ENCODE results near the gene MYO5A. TPM values are rescaled to one million over a fixed set of nuclear protein-coding genes. Genes with fewer than 3 reads are reported as not detected.
A peak's percentile ranks its signal among the peaks of the same experiment; 100 is the strongest.

The MYO5A gene
- polyA plus RNA-seq, 1 of the 3 experiments (the other 2 are of a cell fraction) = 11.0 TPM

GRCh38 chr15:52558196-52558595 lies 29.5 kb upstream of the MYO5A start:
- TF ChIP-seq FOSL2 (IDR thresholded peaks at IDR 0.05; ENCODE audit: borderline replicate concordance, low read depth) (peak; percentile 51), RFX5 (IDR thresholded peaks at IDR 0.05; ENCODE audit: low read length) (no peak), TEAD4 (IDR thresholded peaks at IDR 0.05; ENCODE audit: borderline replicate concordance, insufficient read depth) (no peak)
- no peaks in the 10 kb centered on the region for H3K9me3 ChIP-seq
- DNase-seq = no peak
- H3K4me3 ChIP-seq (ENCODE audit: low read depth in 2 of 2, low read length in 1 of 2) = no peak overlapping the region
- H3K4me2 ChIP-seq = peak overlapping the region; percentile 2; the same call in 1 of the 2 replicates
- peaks cover 18% of the 10 kb centered on the region for H3F3A ChIP-seq (replicated peaks; ENCODE audit: insufficient read depth)
- H3K27ac ChIP-seq (ENCODE audit: low read depth in 2 of 2, low read length in 1 of 2) = peak overlapping the region; percentile 4 to 68; a peak in 2 of 4 replicates
- no peak overlapping the region for H3K9ac ChIP-seq
- ChIA-PET CTCF (interaction anchor here (1.6 kb wide), 1 partner anchor 105 kb away, joined by 3 read pairs; no protein-coding TSS in a partner anchor), POLR2A (no interaction called here)
- H3K4me1 ChIP-seq (ENCODE audit: control insufficient read depth in 1 of 2, insufficient read depth in 2 of 2, low read depth in 1 of 2, low read length in 1 of 2) = peaks cover 13 to 18% of the 10 kb centered on the region in 2 experiments; a peak in 3 of 4 replicates
- peaks cover 67% of the 10 kb centered on the region for H4K20me1 ChIP-seq (ENCODE audit: insufficient read depth)
- peaks cover 99% of the 10 kb centered on the region for H3K79me2 ChIP-seq (ENCODE audit: insufficient read depth)
- no peaks in the 10 kb centered on the region for H3K27me3 ChIP-seq (ENCODE audit: insufficient read depth)
- no peak overlapping the region for H2AFZ ChIP-seq (ENCODE audit: low read depth)
- no peaks in the 10 kb centered on the region for H3K9me2 ChIP-seq
- H3K36me3 ChIP-seq (replicated peaks in 1 of 2; ENCODE audit: control insufficient read depth in 1 of 2, insufficient read depth in 2 of 2, low read length in 1 of 2) = peaks cover 37 to 41% of the 10 kb centered on the region in 2 experiments
- 87% methylated on average over 5 of the region's 5 CpGs for WGBS (ENCODE audit: low lambda C conversion rate)

DNA sequence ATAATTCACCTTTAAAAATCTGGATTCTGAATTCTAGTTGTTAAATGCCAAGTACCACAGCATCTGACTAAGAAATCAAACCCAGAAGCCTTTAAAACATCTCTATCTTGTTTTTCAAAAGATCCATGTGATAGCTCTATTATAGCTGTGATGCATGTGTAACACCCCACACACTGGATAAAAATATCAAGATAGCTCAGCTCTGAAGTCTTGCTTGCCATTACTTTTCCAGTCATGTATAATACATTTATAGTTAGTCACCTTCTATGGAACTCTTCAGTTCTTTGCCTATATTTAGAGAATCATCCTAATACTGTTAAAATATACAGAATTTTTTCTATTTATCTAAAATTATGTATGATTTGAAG lies 28.6 kb upstream of the MYO5A start:
- H3K9me3 ChIP-seq = no peaks in the 10 kb centered on the region
- peaks cover 38 to 48% of the 10 kb centered on the region in 2 experiments for H3K36me3 ChIP-seq (replicated peaks in 1 of 2; ENCODE audit: control insufficient read depth in 1 of 2, insufficient read depth in 2 of 2, low read length in 1 of 2)
- TF ChIP-seq YY1 (IDR thresholded peaks at IDR 0.05; ENCODE audit: low read depth) (no peak), NFIC (IDR thresholded peaks at IDR 0.05; ENCODE audit: borderline replicate concordance) (no peak), FOSL2 (IDR thresholded peaks at IDR 0.05; ENCODE audit: borderline replicate concordance, low read depth) (no peak), TCF12 (IDR thresholded peaks at IDR 0.05) (no peak), IRF3 (IDR thresholded peaks at IDR 0.05; ENCODE audit: low read depth, low read length) (no peak), ELF1 (IDR thresholded peaks at IDR 0.05) (no peak), SIN3A (IDR thresholded peaks at IDR 0.05; ENCODE audit: borderline replicate concordance, low read depth, low read length) (no peak), TEAD4 (IDR thresholded peaks at IDR 0.05; ENCODE audit: borderline replicate concordance, insufficient read depth) (no peak), NRF1 (IDR thresholded peaks at IDR 0.05; ENCODE audit: low read depth, low read length) (no peak), RAD21 (IDR thresholded peaks at IDR 0.05; ENCODE audit: low read length) (no peak), GABPA (IDR thresholded peaks at IDR 0.05; ENCODE audit: low read depth) (no peak), RXRA (IDR thresholded peaks at IDR 0.05; ENCODE audit: borderline replicate concordance, low read depth) (no peak), FOXJ3 (CRISPR knock-in tag; IDR thresholded peaks at IDR 0.05) (no peak), RCOR1 (IDR thresholded peaks at IDR 0.05; ENCODE audit: low read length) (no peak)
- TF ChIP-seq, protein P1, sequence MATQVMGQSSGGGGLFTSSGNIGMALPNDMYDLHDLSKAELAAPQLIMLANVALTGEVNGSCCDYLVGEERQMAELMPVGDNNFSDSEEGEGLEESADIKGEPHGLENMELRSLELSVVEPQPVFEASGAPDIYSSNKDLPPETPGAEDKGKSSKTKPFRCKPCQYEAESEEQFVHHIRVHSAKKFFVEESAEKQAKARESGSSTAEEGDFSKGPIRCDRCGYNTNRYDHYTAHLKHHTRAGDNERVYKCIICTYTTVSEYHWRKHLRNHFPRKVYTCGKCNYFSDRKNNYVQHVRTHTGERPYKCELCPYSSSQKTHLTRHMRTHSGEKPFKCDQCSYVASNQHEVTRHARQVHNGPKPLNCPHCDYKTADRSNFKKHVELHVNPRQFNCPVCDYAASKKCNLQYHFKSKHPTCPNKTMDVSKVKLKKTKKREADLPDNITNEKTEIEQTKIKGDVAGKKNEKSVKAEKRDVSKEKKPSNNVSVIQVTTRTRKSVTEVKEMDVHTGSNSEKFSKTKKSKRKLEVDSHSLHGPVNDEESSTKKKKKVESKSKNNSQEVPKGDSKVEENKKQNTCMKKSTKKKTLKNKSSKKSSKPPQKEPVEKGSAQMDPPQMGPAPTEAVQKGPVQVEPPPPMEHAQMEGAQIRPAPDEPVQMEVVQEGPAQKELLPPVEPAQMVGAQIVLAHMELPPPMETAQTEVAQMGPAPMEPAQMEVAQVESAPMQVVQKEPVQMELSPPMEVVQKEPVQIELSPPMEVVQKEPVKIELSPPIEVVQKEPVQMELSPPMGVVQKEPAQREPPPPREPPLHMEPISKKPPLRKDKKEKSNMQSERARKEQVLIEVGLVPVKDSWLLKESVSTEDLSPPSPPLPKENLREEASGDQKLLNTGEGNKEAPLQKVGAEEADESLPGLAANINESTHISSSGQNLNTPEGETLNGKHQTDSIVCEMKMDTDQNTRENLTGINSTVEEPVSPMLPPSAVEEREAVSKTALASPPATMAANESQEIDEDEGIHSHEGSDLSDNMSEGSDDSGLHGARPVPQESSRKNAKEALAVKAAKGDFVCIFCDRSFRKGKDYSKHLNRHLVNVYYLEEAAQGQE (IDR thresholded peaks at IDR 0.05; ENCODE audit: low read depth, low read length) = no peak
- TF ChIP-seq, protein P2, sequence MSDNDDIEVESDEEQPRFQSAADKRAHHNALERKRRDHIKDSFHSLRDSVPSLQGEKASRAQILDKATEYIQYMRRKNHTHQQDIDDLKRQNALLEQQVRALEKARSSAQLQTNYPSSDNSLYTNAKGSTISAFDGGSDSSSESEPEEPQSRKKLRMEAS (IDR thresholded peaks at IDR 0.05; ENCODE audit: low read depth) = no peak
- TF ChIP-seq, protein P3, sequence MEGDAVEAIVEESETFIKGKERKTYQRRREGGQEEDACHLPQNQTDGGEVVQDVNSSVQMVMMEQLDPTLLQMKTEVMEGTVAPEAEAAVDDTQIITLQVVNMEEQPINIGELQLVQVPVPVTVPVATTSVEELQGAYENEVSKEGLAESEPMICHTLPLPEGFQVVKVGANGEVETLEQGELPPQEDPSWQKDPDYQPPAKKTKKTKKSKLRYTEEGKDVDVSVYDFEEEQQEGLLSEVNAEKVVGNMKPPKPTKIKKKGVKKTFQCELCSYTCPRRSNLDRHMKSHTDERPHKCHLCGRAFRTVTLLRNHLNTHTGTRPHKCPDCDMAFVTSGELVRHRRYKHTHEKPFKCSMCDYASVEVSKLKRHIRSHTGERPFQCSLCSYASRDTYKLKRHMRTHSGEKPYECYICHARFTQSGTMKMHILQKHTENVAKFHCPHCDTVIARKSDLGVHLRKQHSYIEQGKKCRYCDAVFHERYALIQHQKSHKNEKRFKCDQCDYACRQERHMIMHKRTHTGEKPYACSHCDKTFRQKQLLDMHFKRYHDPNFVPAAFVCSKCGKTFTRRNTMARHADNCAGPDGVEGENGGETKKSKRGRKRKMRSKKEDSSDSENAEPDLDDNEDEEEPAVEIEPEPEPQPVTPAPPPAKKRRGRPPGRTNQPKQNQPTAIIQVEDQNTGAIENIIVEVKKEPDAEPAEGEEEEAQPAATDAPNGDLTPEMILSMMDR (IDR thresholded peaks at IDR 0.05) = no peak
- no peak overlapping the region for H2AFZ ChIP-seq (ENCODE audit: low read depth)
- peaks cover 13 to 18% of the 10 kb centered on the region in 2 experiments; a peak in 3 of 4 replicates for H3K4me1 ChIP-seq (ENCODE audit: control insufficient read depth in 1 of 2, insufficient read depth in 2 of 2, low read depth in 1 of 2, low read length in 1 of 2)
- H3K27ac ChIP-seq (ENCODE audit: low read depth in 2 of 2, low read length in 1 of 2) = peak overlapping the region in 1 of 2 experiments; percentile 68; a peak in 1 of 4 replicates
- peaks cover 98% of the 10 kb centered on the region for H3K79me2 ChIP-seq (ENCODE audit: insufficient read depth)
- no peaks in the 10 kb centered on the region for H3K9me2 ChIP-seq
- H3K4me3 ChIP-seq (ENCODE audit: low read depth in 2 of 2, low read length in 1 of 2) = no peak overlapping the region
- DNase-seq = no peak
- H3K4me2 ChIP-seq = no peak overlapping the region
- H3F3A ChIP-seq (replicated peaks; ENCODE audit: insufficient read depth) = peaks cover 20% of the 10 kb centered on the region
- no peak overlapping the region for H3K9ac ChIP-seq
- H3K27me3 ChIP-seq (ENCODE audit: insufficient read depth) = no peaks in the 10 kb centered on the region
- ChIA-PET POLR2A (no interaction called here), CTCF (no interaction called here)
- H4K20me1 ChIP-seq (ENCODE audit: insufficient read depth) = peaks cover 64% of the 10 kb centered on the region

Data from SK-N-SH (cell line).